Activated B cell treated with CpG ODN at 0.5 μM for 24 hours (primary cell): ENCODE data around the gene HHLA2. TPM values are rescaled to one million over a fixed set of nuclear protein-coding genes. Genes with fewer than 3 reads are reported as not detected.
"Not testable (repeated sequence)": the region's sequence is repeated elsewhere in the genome, so short reads cannot be mapped to it uniquely, and the experiment has no call there.

Source experiments
- ATAC-seq: fragments of 200-7000 bp; cut with Tn5 transposase; one replicate; pipeline ENCODE4 v1.10.0; 2021; ENCODE audit warnings: low read depth, mild to moderate bottlenecking, moderate library complexity
- CTCF ChIA-PET: fragments of 350-600 bp; sonication (Branson Sonifier 250); formaldehyde crosslinking; loops from one replicate; lab custom pipeline; 2021; ENCODE audit warnings: antibody characterized with exemption; lab: Charles Lee
- POLR2A ChIA-PET: fragments of 350-600 bp; sonication (Branson Sonifier 250); formaldehyde crosslinking; loops from one replicate; lab custom pipeline; 2021; ENCODE audit warnings: antibody characterized with exemption; lab: Charles Lee
- DNase-seq: peaks from one replicate; pipeline ENCODE4 v3.0.0; 2022
- H3K27ac Mint-ChIP-seq: one replicate; pipeline ENCODE4 v1.8.0; 2020; ENCODE audit warnings: mixed read lengths
- H3K27me3 Mint-ChIP-seq: one replicate; pipeline ENCODE4 v1.8.0; 2021; ENCODE audit warnings: mixed read lengths
- H3K36me3 Mint-ChIP-seq: one replicate; pipeline ENCODE4 v1.8.0; 2021; ENCODE audit warnings: low read depth, mixed read lengths
- H3K4me1 Mint-ChIP-seq: one replicate; pipeline ENCODE4 v1.8.0; 2021; ENCODE audit warnings: mixed read lengths
- H3K4me3 Mint-ChIP-seq: one replicate; pipeline ENCODE4 v1.8.0; 2020; ENCODE audit warnings: mild to moderate bottlenecking, mixed read lengths
- H3K9me3 Mint-ChIP-seq: one replicate; pipeline ENCODE4 v1.8.0; 2020; ENCODE audit warnings: mixed read lengths
- CTCF ChIP-seq: fragments of 200-600 bp; IDR thresholded peaks from one replicate; pipeline ENCODE4 v1.8.0; 2022; ENCODE audit warnings: antibody characterized with exemption, mild to moderate bottlenecking
- intact Hi-C: fragments of 100-400 bp; cut with micrococcal nuclease; formaldehyde crosslinking; loops from one replicate; pipeline ENCODE4 v1.15.1; 2024
- total RNA-seq: library from RNA; stranded (reverse); gene quantifications from 2 replicates; pipeline ENCODE4 v1.2.3, GENCODE V29; 2022

The HHLA2 gene
- total RNA-seq, 1 donor from 2014 or later, result 1.00 TPM

- ChIA-PET POLR2A (no interaction called here), CTCF (no interaction called here)
- Mint-ChIP-seq H3K4me3 (no peak overlapping the region), H3K36me3 (no peaks in the 10 kb centered on the region), H3K27me3 (no peaks in the 10 kb centered on the region), H3K27ac (no peak overlapping the region), H3K4me1 (no peaks in the 10 kb centered on the region), H3K9me3 (peaks cover 5% of the 10 kb centered on the region)
- intact Hi-C loops, result no loop called here
- no peak for DNase-seq
- no peak for TF ChIP-seq CTCF
- no peak for ATAC-seq
These were observed 11.2 kb upstream of the HHLA2 start for GRCh38 chr3:108285176-108285575.

- ATAC-seq (no peak), DNase-seq (no peak)
- Mint-ChIP-seq H3K27me3 (no peaks in the 10 kb centered on the region), H3K4me3 (no peak overlapping the region), H3K9me3 (peaks cover 6% of the 10 kb centered on the region), H3K36me3 (no peaks in the 10 kb centered on the region), H3K4me1 (peaks cover 12% of the 10 kb centered on the region), H3K27ac (no peak overlapping the region)
- no peak for TF ChIP-seq CTCF
- intact Hi-C loops, result no loop called here
- ChIA-PET POLR2A (no interaction called here), CTCF (no interaction called here)
These were observed 9.2 kb upstream of the HHLA2 start for GRCh38 chr3:108287146-108287545.

GRCh38 chr3:108288193-108288592 lies 8.2 kb upstream of the HHLA2 start:
- H3K36me3 Mint-ChIP-seq, H3K27me3 Mint-ChIP-seq, POLR2A ChIA-PET, H3K4me3 Mint-ChIP-seq, CTCF ChIA-PET, DNase-seq, ATAC-seq, H3K9me3 Mint-ChIP-seq, intact Hi-C loops, H3K27ac Mint-ChIP-seq: not testable (repeated sequence)
- H3K4me1 Mint-ChIP-seq, result peaks cover 22% of the 10 kb centered on the region

GRCh38 chr3:108289159-108289558 lies 7.2 kb upstream of the HHLA2 start:
- no peak for ATAC-seq
- Mint-ChIP-seq H3K27me3 (no peaks in the 10 kb centered on the region), H3K27ac (no peak overlapping the region), H3K36me3 (no peaks in the 10 kb centered on the region), H3K4me3 (no peak overlapping the region), H3K9me3 (peaks cover 6% of the 10 kb centered on the region), H3K4me1 (peaks cover 32% of the 10 kb centered on the region)
- TF ChIP-seq CTCF, result no peak
- intact Hi-C loops, result no loop called here
- ChIA-PET POLR2A (no interaction called here), CTCF (no interaction called here)
- no peak for DNase-seq

GRCh38 chr3:108292450-108292849 lies 3.9 kb upstream of the HHLA2 start:
- H3K4me1 Mint-ChIP-seq, result peaks cover 51% of the 10 kb centered on the region

More at GRCh38 chr3:108292450-108292849, 3.9 kb upstream of the HHLA2 start:
- no peak for ATAC-seq
- no peak for TF ChIP-seq CTCF
- intact Hi-C loops, result loop anchor here (2.0 kb wide), 1 partner anchor 168 kb away; no protein-coding TSS in a partner anchor
- CTCF ChIA-PET, result interaction anchor here (0.6 kb wide), 1 partner anchor 36 kb away, joined by 3 read pairs; no protein-coding TSS in a partner anchor
- Mint-ChIP-seq H3K27ac (peak overlapping the region; percentile 41), H3K4me3 (peak overlapping the region; percentile 15), H3K9me3 (peaks cover 6% of the 10 kb centered on the region), H3K27me3 (no peaks in the 10 kb centered on the region), H3K36me3 (no peaks in the 10 kb centered on the region)
- POLR2A ChIA-PET, result interaction anchor here (0.7 to 1.3 kb wide), 4 partner anchors 67 to 297 kb away, joined by 3 to 4 read pairs (median 3); partner anchors contain the start of genes CIP2A, DZIP3 and IFT57
- no peak for DNase-seq
